ENCODE data around the gene TBC1D10A. TPM values are rescaled to one million over a fixed set of nuclear protein-coding genes. Genes with fewer than 3 reads are reported as not detected.

TBC1D10A gene
- total RNA-seq, 2 donors from 2014 or later: 31.5 to 54.2 TPM

DNA sequence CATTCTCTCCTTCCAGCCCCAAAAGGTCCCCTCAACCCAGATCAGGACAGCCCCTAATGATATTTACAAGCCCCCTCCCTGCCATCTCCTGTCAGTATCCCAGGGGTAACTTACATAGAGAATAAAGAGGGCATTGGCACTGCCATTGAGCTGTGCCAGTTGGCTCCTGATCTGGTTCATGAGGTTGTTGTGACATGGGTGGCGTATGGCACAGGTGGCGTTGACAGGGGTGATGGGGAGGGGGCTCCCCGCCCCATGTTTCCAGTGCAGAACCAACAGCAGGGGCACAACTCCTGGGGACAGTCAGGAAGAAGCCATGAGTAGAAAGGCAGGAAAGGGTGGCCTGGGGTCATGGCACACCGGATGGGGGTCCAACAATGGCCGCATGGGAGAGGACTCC is 82.1 kb downstream of the TBC1D10A start:
- DNase-seq (ENCODE audit: low spot score) (no peak), ATAC-seq (ENCODE audit: insufficient number of reproducible peaks, low FRiP score, low read depth) (no peak)
- peaks cover 8% of the 10 kb centered on the region for H3K27me3 ChIP-seq (replicated peaks; ENCODE audit: insufficient read depth)
- H3K36me3 ChIP-seq: no peaks in the 10 kb centered on the region
- TF ChIP-seq, protein P1, sequence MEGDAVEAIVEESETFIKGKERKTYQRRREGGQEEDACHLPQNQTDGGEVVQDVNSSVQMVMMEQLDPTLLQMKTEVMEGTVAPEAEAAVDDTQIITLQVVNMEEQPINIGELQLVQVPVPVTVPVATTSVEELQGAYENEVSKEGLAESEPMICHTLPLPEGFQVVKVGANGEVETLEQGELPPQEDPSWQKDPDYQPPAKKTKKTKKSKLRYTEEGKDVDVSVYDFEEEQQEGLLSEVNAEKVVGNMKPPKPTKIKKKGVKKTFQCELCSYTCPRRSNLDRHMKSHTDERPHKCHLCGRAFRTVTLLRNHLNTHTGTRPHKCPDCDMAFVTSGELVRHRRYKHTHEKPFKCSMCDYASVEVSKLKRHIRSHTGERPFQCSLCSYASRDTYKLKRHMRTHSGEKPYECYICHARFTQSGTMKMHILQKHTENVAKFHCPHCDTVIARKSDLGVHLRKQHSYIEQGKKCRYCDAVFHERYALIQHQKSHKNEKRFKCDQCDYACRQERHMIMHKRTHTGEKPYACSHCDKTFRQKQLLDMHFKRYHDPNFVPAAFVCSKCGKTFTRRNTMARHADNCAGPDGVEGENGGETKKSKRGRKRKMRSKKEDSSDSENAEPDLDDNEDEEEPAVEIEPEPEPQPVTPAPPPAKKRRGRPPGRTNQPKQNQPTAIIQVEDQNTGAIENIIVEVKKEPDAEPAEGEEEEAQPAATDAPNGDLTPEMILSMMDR (IDR thresholded peaks at IDR 0.05): no peak
- H3K27ac ChIP-seq: no peak overlapping the region
- H3K4me1 ChIP-seq (ENCODE audit: control insufficient read depth in 1 of 2, low read depth in 2 of 2): peaks cover 6 to 16% of the 10 kb centered on the region in 2 donors
- no peaks in the 10 kb centered on the region for H3K9me3 ChIP-seq
- H3K4me3 ChIP-seq: no peak overlapping the region

DNA sequence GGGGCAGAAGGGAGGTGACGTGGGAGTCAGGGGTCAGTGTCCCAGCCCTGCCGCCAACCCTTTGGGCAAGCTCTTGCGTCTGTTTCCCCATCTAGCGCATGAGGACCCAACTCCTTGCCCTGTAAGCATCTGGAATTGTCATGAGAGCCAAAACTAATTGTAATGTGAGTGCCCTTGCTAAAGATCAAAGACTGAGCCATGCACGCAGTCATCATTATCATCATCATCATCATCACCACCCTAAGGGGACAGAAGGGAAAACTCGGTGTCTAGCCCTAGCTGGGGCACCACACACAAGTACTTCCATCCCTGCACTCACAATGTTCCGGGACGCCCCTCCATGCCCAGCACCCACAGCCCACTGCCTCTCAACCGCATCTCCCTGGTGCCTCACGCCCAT is 82.7 kb downstream of the TBC1D10A start:
- Histone ChIP-seq H3K4me3 (no peak overlapping the region), H3K27ac (no peak overlapping the region), H3K36me3 (no peaks in the 10 kb centered on the region), H3K9me3 (no peaks in the 10 kb centered on the region), H3K27me3 (replicated peaks; ENCODE audit: insufficient read depth) (peaks cover 8% of the 10 kb centered on the region), H3K4me1 (ENCODE audit: control insufficient read depth in 1 of 2, low read depth in 2 of 2) (peaks cover 6 to 16% of the 10 kb centered on the region in 2 donors)
- DNase-seq (ENCODE audit: low spot score) (no peak), ATAC-seq (ENCODE audit: insufficient number of reproducible peaks, low FRiP score, low read depth) (no peak)
- TF ChIP-seq, protein P1 (IDR thresholded peaks at IDR 0.05): no peak

DNA sequence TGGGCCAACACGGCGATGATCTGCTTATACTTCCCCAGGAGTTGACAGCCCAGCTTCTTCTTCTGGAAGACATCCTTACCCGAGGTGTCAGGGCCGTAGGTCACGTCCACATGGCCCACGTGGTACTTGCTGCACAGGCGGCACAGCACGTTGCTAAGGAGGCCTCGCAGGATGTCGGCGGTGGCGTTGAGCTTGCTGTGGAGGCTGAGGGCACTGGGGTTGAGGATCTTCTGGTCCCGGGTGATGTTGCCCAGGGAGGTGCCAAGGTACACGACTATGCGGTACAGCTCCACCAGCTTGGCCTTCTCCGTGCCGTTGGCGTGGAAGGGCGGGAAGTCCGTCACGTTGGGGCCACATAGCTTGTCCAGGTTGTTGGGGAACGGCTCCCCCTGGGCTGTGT is 83.1 kb downstream of the TBC1D10A start:
- DNase-seq (ENCODE audit: low spot score) (no peak), ATAC-seq (ENCODE audit: insufficient number of reproducible peaks, low FRiP score, low read depth) (no peak)
- no peaks in the 10 kb centered on the region for H3K36me3 ChIP-seq
- H3K27me3 ChIP-seq (replicated peaks; ENCODE audit: insufficient read depth): peaks cover 8% of the 10 kb centered on the region
- no peaks in the 10 kb centered on the region for H3K9me3 ChIP-seq
- no peak overlapping the region for H3K4me3 ChIP-seq
- H3K4me1 ChIP-seq (ENCODE audit: control insufficient read depth in 1 of 2, low read depth in 2 of 2): peaks cover 6 to 16% of the 10 kb centered on the region in 2 donors
- H3K27ac ChIP-seq: no peak overlapping the region
- TF ChIP-seq, protein P1 (IDR thresholded peaks at IDR 0.05): no peak

Other genes starting within 250 kb of the TBC1D10A start
- not detected for gene HORMAD2, start 246.5 kb downstream of the TBC1D10A start, total RNA-seq
- 10 to 100 TPM in 1 of 2 donors, 1 to 10 TPM in 1; 1.4 to 11.3 TPM for gene LIF, start 80.2 kb downstream of the TBC1D10A start, total RNA-seq
- 10 to 100 TPM in 1 of 2 donors, 1 to 10 TPM in 1; 3.5 to 27.1 TPM for gene OSM, start 60.1 kb downstream of the TBC1D10A start, total RNA-seq
- 10 to 100 TPM in 1 of 2 donors, 1 to 10 TPM in 1; 7.5 to 22.6 TPM for gene CASTOR1, start 37.4 kb downstream of the TBC1D10A start, total RNA-seq
- gene SF3A1, start 30.0 kb upstream of the TBC1D10A start, total RNA-seq: 10 to 100 TPM; 56.7 to 77.0 TPM
- gene CCDC157, start 30.1 kb upstream of the TBC1D10A start, total RNA-seq: 1 to 10 TPM in 1 of 2 donors, under 1 TPM in 1; 0.27 to 2.9 TPM
- gene RNF215, start 60.5 kb upstream of the TBC1D10A start, total RNA-seq: 10 to 100 TPM; 11.4 to 11.6 TPM
- gene SEC14L2, start 70.1 kb upstream of the TBC1D10A start, total RNA-seq: 10 to 100 TPM in 1 of 2 donors, 1 to 10 TPM in 1; 6.4 to 18.3 TPM
- gene MTFP1, start 98.8 kb upstream of the TBC1D10A start, total RNA-seq: 1 to 10 TPM; 1.9 to 6.4 TPM
- not detected for gene SEC14L3, start 145.1 kb upstream of the TBC1D10A start, total RNA-seq
- not detected for gene SEC14L4, start 178.8 kb upstream of the TBC1D10A start, total RNA-seq
- gene SEC14L6, start 219.8 kb upstream of the TBC1D10A start, total RNA-seq: under 1 TPM; 0.27 to 0.56 TPM
- gene GAL3ST1, start 247.7 kb upstream of the TBC1D10A start, total RNA-seq: 1 to 10 TPM; 1.5 to 2.2 TPM